H1 (cell line): ENCODE results near the gene TTBK2. TPM values are rescaled to one million over a fixed set of nuclear protein-coding genes. Genes with fewer than 3 reads are reported as not detected.

Experiments used
- CTCF ChIA-PET: fragments of 300-600 bp; sonication (Branson Sonifier 250); formaldehyde crosslinking; loops from one replicate; lab custom pipeline; 2021; ENCODE audit not compliant: partially characterized antibody; lab: Charles Lee
- POLR2A ChIA-PET: fragments of 300-600 bp; sonication (Branson Sonifier 250); formaldehyde crosslinking; loops from one replicate; lab custom pipeline; 2021; ENCODE audit warnings: inconsistent platforms; ENCODE audit not compliant: partially characterized antibody; lab: Charles Lee
- DNase-seq, 2 experiments: peaks; one replicate each; pipeline versions ENCODE4 v3.0.0 to v3.0.0-alpha.2; 2010 to 2022; ENCODE audit warnings: low spot score in 2 of 2, low read depth in 1 of 2, mixed read lengths in 1 of 2
- FAIRE-seq: peaks from 2 replicates; lab custom pipeline; 2011; peaks lifted over from hg19 to GRCh38; lab: Jason Lieb, UNC
- H2AFZ ChIP-seq: 2 replicates; pipeline ENCODE4 v1.8.1; 2012; ENCODE audit warnings: low read length, inconsistent platforms
- H2AK5ac ChIP-seq: 2 replicates; pipeline ENCODE4 v1.6.1; 2013; ENCODE audit warnings: low read depth, low read length
- H2BK120ac ChIP-seq: replicated peaks from 2 replicates; pipeline ENCODE3; 2013; ENCODE audit warnings: low read depth, low read length, inconsistent platforms
- H2BK12ac ChIP-seq: 2 replicates; pipeline ENCODE4 v1.6.1; 2013; ENCODE audit warnings: low read depth, low read length
- H2BK15ac ChIP-seq: 2 replicates; pipeline ENCODE4 v1.6.1; 2013; ENCODE audit warnings: low read length
- H2BK20ac ChIP-seq: 2 replicates; pipeline ENCODE4 v1.6.1; 2013; ENCODE audit warnings: low read length
- H2BK5ac ChIP-seq: 2 replicates; pipeline ENCODE4 v1.6.1; 2013; ENCODE audit warnings: low read depth, low read length
- H3K14ac ChIP-seq: 2 replicates; pipeline ENCODE4 v1.6.1; 2013; ENCODE audit warnings: inconsistent platforms; ENCODE audit not compliant: insufficient read length
- H3K18ac ChIP-seq: 2 replicates; pipeline ENCODE4 v1.6.1; 2013; ENCODE audit warnings: low read length; ENCODE audit errors: extremely low read depth
- H3K23ac ChIP-seq: 2 replicates; pipeline ENCODE4 v1.6.1; 2013; ENCODE audit warnings: inconsistent platforms; ENCODE audit not compliant: insufficient read length
- H3K23me2 ChIP-seq: 2 replicates; pipeline ENCODE4 v1.6.1; 2013; ENCODE audit warnings: low read depth, low read length
- H3K27ac ChIP-seq: 2 replicates; pipeline ENCODE4 v1.6.1; 2011; ENCODE audit warnings: low read depth, low read length, inconsistent platforms
- H3K27me3 ChIP-seq, 4 experiments: replicated peaks in 1 of 4; 1 replicate in 1 of 4; 2 replicates in 3 of 4; pipeline versions ENCODE4 v1.6.1 to v1.8.1; 2011 to 2013; ENCODE audit warnings: low read length in 3 of 4, mild to moderate bottlenecking in 3 of 4, inconsistent platforms in 2 of 4, mixed read lengths in 2 of 4, moderate library complexity in 1 of 4; ENCODE audit not compliant: control insufficient read depth in 3 of 4, insufficient read depth in 3 of 4; ENCODE audit errors: extremely low read depth in 1 of 4
- H3K36me3 ChIP-seq, 4 experiments: 2 replicates each; pipeline versions ENCODE4 v1.6.1 to v1.8.1; 2011 to 2013; ENCODE audit warnings: mild to moderate bottlenecking in 4 of 4, low read length in 3 of 4, moderate library complexity in 2 of 4, control low read depth in 1 of 4, inconsistent platforms in 1 of 4; ENCODE audit not compliant: insufficient read depth in 4 of 4, control insufficient read depth in 2 of 4
- H3K4ac ChIP-seq: replicated peaks from 2 replicates; pipeline ENCODE3; 2013; ENCODE audit warnings: low read length, low read depth, mixed read lengths, inconsistent platforms; ENCODE audit not compliant: insufficient read length
- H3K4me1 ChIP-seq, 4 experiments: replicated peaks in 1 of 4; 1 replicate in 1 of 4; 2 replicates in 3 of 4; pipeline versions ENCODE4 v1.6.1 to v1.8.1; 2011 to 2013; ENCODE audit warnings: low read length in 3 of 4, inconsistent platforms in 2 of 4, mixed read lengths in 1 of 4; ENCODE audit not compliant: insufficient read depth in 4 of 4, control insufficient read depth in 3 of 4
- H3K4me2 ChIP-seq, 2 experiments: 2 replicates each; pipeline versions ENCODE4 v1.6.1 to v1.8.1; 2011 to 2013; ENCODE audit warnings: low read depth in 2 of 2, low read length in 2 of 2, control low read depth in 1 of 2, inconsistent platforms in 1 of 2, mild to moderate bottlenecking in 1 of 2; ENCODE audit not compliant: insufficient read depth in 1 of 2
- H3K4me3 ChIP-seq, 4 experiments: fragments of 200-600, 300-600 bp in 1 of 4; sonication (generic), shearing (Covaris generic), sonication (Bioruptor Twin) in 1 of 4; 2 replicates each; pipeline versions ENCODE4 v1.5.1 to v1.8.1; 2011 to 2016; ENCODE audit warnings: low read length in 4 of 4, low read depth in 3 of 4, control low read depth in 2 of 4, inconsistent platforms in 2 of 4, mild to moderate bottlenecking in 2 of 4, mixed read lengths in 1 of 4, moderate library complexity in 1 of 4; ENCODE audit not compliant: insufficient read depth in 2 of 4; ENCODE audit errors: extremely low read depth in 1 of 4
- H3K56ac ChIP-seq: replicated peaks from 2 replicates; pipeline ENCODE3; 2013; ENCODE audit warnings: low read depth, mild to moderate bottlenecking, mixed read lengths, low read length, inconsistent platforms; ENCODE audit not compliant: insufficient read length
- H3K79me1 ChIP-seq: 2 replicates; pipeline ENCODE4 v1.6.1; 2013; ENCODE audit warnings: low read depth, low read length, control low read depth
- H3K79me2 ChIP-seq, 2 experiments: 2 replicates each; pipeline versions ENCODE4 v1.6.1 to v1.8.1; 2012 to 2013; ENCODE audit warnings: low read length in 2 of 2, mild to moderate bottlenecking in 2 of 2, inconsistent platforms in 1 of 2; ENCODE audit not compliant: insufficient read depth in 2 of 2, control insufficient read depth in 1 of 2
- H3K9ac ChIP-seq, 4 experiments: replicated peaks in 1 of 4; 1 replicate in 1 of 4; 2 replicates in 3 of 4; pipeline versions ENCODE4 v1.6.1 to v1.8.1; 2011 to 2013; ENCODE audit warnings: low read depth in 3 of 4, low read length in 3 of 4, control low read depth in 2 of 4, mild to moderate bottlenecking in 2 of 4, moderate library complexity in 2 of 4, inconsistent platforms in 1 of 4; ENCODE audit errors: extremely low read depth in 1 of 4
- H3K9me3 ChIP-seq, 2 experiments: 2 replicates each; pipeline versions ENCODE4 v1.6.1 to v1.8.1; 2012 to 2013; ENCODE audit warnings: mild to moderate bottlenecking in 2 of 2, moderate library complexity in 2 of 2, control low read depth in 1 of 2, inconsistent platforms in 1 of 2, low read depth in 1 of 2, low read length in 1 of 2, mixed read lengths in 1 of 2; ENCODE audit not compliant: insufficient read depth in 2 of 2
- H4K20me1 ChIP-seq, 2 experiments: replicated peaks in 1 of 2; 2 replicates each; pipeline versions ENCODE3 to v1.8.1; 2011 to 2013; ENCODE audit warnings: inconsistent platforms in 2 of 2, low read length in 2 of 2, mild to moderate bottlenecking in 1 of 2; ENCODE audit not compliant: insufficient read depth in 2 of 2, control insufficient read depth in 1 of 2
- H4K5ac ChIP-seq: 2 replicates; pipeline ENCODE4 v1.6.1; 2013; ENCODE audit warnings: low read length, low read depth, mixed read lengths, inconsistent platforms; ENCODE audit not compliant: insufficient read length
- H4K8ac ChIP-seq: 2 replicates; pipeline ENCODE4 v1.8.0; 2013; ENCODE audit warnings: mild to moderate bottlenecking, moderate library complexity, low read length, inconsistent platforms; ENCODE audit not compliant: insufficient read depth; ENCODE audit errors: extremely low read depth
- H4K91ac ChIP-seq: replicated peaks from 2 replicates; pipeline ENCODE3; 2013; ENCODE audit warnings: low read length, mixed read lengths, inconsistent platforms; ENCODE audit not compliant: insufficient read length
- CHD1 ChIP-seq: IDR thresholded peaks from 2 replicates; pipeline ENCODE4 v1.6.1; 2012; ENCODE audit warnings: low read depth, low read length, improper control_type of control experiment
- CHD2 ChIP-seq: IDR thresholded peaks from 2 replicates; pipeline ENCODE4 v1.6.1; 2012; ENCODE audit warnings: low read length, improper control_type of control experiment
- CREB1 ChIP-seq: IDR thresholded peaks from 2 replicates; pipeline ENCODE4 v1.6.1; 2012; ENCODE audit warnings: inconsistent platforms
- GABPA ChIP-seq: IDR thresholded peaks from 2 replicates; pipeline ENCODE4 v1.6.1; 2011; ENCODE audit warnings: mild to moderate bottlenecking, low read length, moderate library complexity, borderline replicate concordance; ENCODE audit not compliant: insufficient read depth
- GTF2F1 ChIP-seq: IDR thresholded peaks from 2 replicates; pipeline ENCODE4 v1.6.1; 2012; ENCODE audit warnings: low read depth, low read length, improper control_type of control experiment, borderline replicate concordance
- MAX ChIP-seq: IDR thresholded peaks from 2 replicates; pipeline ENCODE4 v1.6.1; 2012; ENCODE audit warnings: inconsistent platforms
- POLR2A ChIP-seq, 2 experiments: IDR thresholded peaks; 1 replicate in 1 of 2; 2 replicates in 1 of 2; pipeline ENCODE4 v1.6.1; 2011; ENCODE audit warnings: low read depth in 2 of 2, low read length in 2 of 2, mild to moderate bottlenecking in 2 of 2; ENCODE audit errors: control extremely low read depth in 1 of 2
- POLR2AphosphoS5 ChIP-seq: IDR thresholded peaks from 2 replicates; pipeline ENCODE4 v1.6.1; 2011; ENCODE audit warnings: low read depth, low read length
- POU5F1 ChIP-seq: IDR thresholded peaks from 2 replicates; pipeline ENCODE4 v1.6.1; 2011; ENCODE audit warnings: low read depth, mild to moderate bottlenecking, low read length, moderate library complexity
- RAD21 ChIP-seq, 2 experiments: IDR thresholded peaks in 1 of 2; conservative IDR thresholded peaks in 1 of 2; 2 replicates each; pipeline ENCODE4 v1.6.1; 2011; ENCODE audit warnings: low read depth in 2 of 2, low read length in 2 of 2, improper control_type of control experiment in 1 of 2, inconsistent platforms in 1 of 2, mild to moderate bottlenecking in 1 of 2, moderate library complexity in 1 of 2
- RFX5 ChIP-seq: IDR thresholded peaks from 2 replicates; pipeline ENCODE4 v1.6.1; 2011; ENCODE audit warnings: low read depth, low read length, improper control_type of control experiment, borderline replicate concordance
- RXRA ChIP-seq: IDR thresholded peaks from 2 replicates; pipeline ENCODE4 v1.6.1; 2011; ENCODE audit warnings: low read depth, mild to moderate bottlenecking, low read length, moderate library complexity; ENCODE audit not compliant: insufficient read depth
- SAP30 ChIP-seq: fragments of 300-600 bp; sonication (generic); IDR thresholded peaks from 2 replicates; pipeline ENCODE4 v1.7.1; 2012; ENCODE audit warnings: low read length, moderate library complexity, mild to moderate bottlenecking, inconsistent platforms; ENCODE audit not compliant: insufficient read depth, insufficient replicate concordance
- TAF7 ChIP-seq: optimal IDR thresholded peaks from 2 replicates; pipeline ENCODE3; 2011; ENCODE audit warnings: low read depth, mild to moderate bottlenecking, inconsistent platforms, low read length, moderate library complexity, borderline replicate concordance
- TBP ChIP-seq: IDR thresholded peaks from 2 replicates; pipeline ENCODE4 v1.6.1; 2011; ENCODE audit warnings: low read depth, low read length, improper control_type of control experiment
- TCF12 ChIP-seq: IDR thresholded peaks from 2 replicates; pipeline ENCODE4 v1.6.1; 2011; ENCODE audit warnings: low read depth, mild to moderate bottlenecking, low read length
- WGBS, 2 experiments: shearing (Covaris generic) in 1 of 2; methylation state at CpG; one replicate each; pipeline versions ENCODE4 v1.1.6 to v1.1.7; 2013 to 2015; ENCODE audit warnings: low lambda C conversion rate in 2 of 2, mixed read lengths in 2 of 2, inconsistent platforms in 1 of 2, low coverage in 1 of 2, missing lambda C conversion rate in 1 of 2; ENCODE audit not compliant: insufficient replicate concordance in 2 of 2, insufficient coverage in 1 of 2, insufficient read length in 1 of 2; ENCODE audit errors: extremely low coverage in 1 of 2, missing lambda C conversion rate in 1 of 2; 5-methylcytosine and 5-hydroxymethylcytosine counted together
- polyA plus RNA-seq, 7 experiments: library from polyadenylated mRNA; depleted of rRNA in 3 of 7; stranded (reverse) in 5 of 7; unstranded in 2 of 7; fragments of >200 nt in 5 of 7; fragments of 200-250 nt in 2 of 7; gene quantifications; 1 replicate in 5 of 7; 2 replicates in 1 of 7; 4 replicates in 1 of 7; pipeline versions ENCODE4 v1.2.1 to v1.2.3, GENCODE V29; 2011 to 2013; ENCODE audit warnings: missing spikeins in 2 of 7, mixed read lengths in 2 of 7
- total RNA-seq: library from RNA; stranded (reverse); fragmentation: NEBNext Ultra II Directional; extraction: Animal tissue kit (Norgen Biotek cat#: 25700); gene quantifications from 2 replicates; pipeline ENCODE4 v1.2.1, GENCODE V29; 2021

Gene TTBK2
- total and polyA plus RNA-seq, 2 of the 8 experiments (the other 6 are each of a cell fraction or from before 2014, with no cell fraction given) = 2.7 to 18.2 TPM

DNA sequence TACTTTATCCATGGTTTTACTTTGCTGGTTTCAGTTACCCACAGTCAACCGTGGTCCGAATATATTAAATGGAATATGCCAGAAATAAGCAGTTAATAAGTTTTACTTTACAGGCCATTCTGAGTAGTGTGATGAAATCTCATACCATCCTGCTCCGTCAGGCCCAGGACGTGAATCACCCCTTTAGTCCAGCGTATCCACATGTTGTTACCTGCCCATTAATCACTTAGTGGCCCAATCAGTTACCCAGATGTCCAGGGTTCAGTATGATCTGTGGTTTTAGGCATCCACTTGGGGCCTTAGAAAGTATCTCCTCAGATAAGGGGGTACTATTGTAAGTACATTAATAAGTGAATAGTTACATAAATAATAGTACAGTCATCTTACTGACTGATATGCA lies 88.0 kb downstream of the TTBK2 start:
- no peaks in the 10 kb centered on the region for H3K79me2 ChIP-seq
- POLR2A ChIA-PET = no interaction called here
- H3K23ac ChIP-seq = no peak overlapping the region
- H3K4ac ChIP-seq = no peak overlapping the region
- H3K56ac ChIP-seq = no peak overlapping the region
- no peak overlapping the region for H3K14ac ChIP-seq
- no peak overlapping the region for H3K4me2 ChIP-seq
- H2BK20ac ChIP-seq = no peak overlapping the region
- no peaks in the 10 kb centered on the region for H3K36me3 ChIP-seq
- no peak for FAIRE-seq
- no peak overlapping the region for H3K4me3 ChIP-seq
- no peaks in the 10 kb centered on the region for H3K9me3 ChIP-seq
- H3K23me2 ChIP-seq = no peaks in the 10 kb centered on the region
- H3K18ac ChIP-seq = no peak overlapping the region
- no peak overlapping the region for H2AFZ ChIP-seq
- no peaks in the 10 kb centered on the region for H3K79me1 ChIP-seq
- H4K20me1 ChIP-seq = no peaks in the 10 kb centered on the region
- no peak overlapping the region for H4K91ac ChIP-seq
- WGBS, 2 experiments = 95% methylated on average over 5 of the region's 5 CpGs; no CpG with 5 or more reads in 1 of the 2 experiments
- no peak overlapping the region for H3K27ac ChIP-seq
- no peak overlapping the region for H3K9ac ChIP-seq
- H2BK12ac ChIP-seq = no peak overlapping the region
- no peak overlapping the region for H2AK5ac ChIP-seq
- H2BK15ac ChIP-seq = no peak overlapping the region
- no peak overlapping the region for H2BK120ac ChIP-seq
- CTCF ChIA-PET = no interaction called here
- H4K5ac ChIP-seq = no peak overlapping the region
- no peak for DNase-seq
- no peak overlapping the region for H4K8ac ChIP-seq
- H2BK5ac ChIP-seq = no peak overlapping the region
- H3K27me3 ChIP-seq = no peaks in the 10 kb centered on the region
- no peaks in the 10 kb centered on the region for H3K4me1 ChIP-seq
- TF ChIP-seq TAF7 = no peak
- TF ChIP-seq TCF12 = no peak
- TF ChIP-seq CHD1 = no peak
- TF ChIP-seq RXRA = no peak
- no peak for TF ChIP-seq RAD21 (IDR thresholded peaks at IDR 0.05 in 1 of 2, conservative IDR thresholded peaks at IDR 0.05 in 1 of 2; ENCODE audit: low read depth in 2 of 2, low read length in 2 of 2)
- TF ChIP-seq MAX = no peak
- no peak for TF ChIP-seq POLR2A (IDR thresholded peaks at IDR 0.05; ENCODE audit: control extremely low read depth in 1 of 2, low read depth in 2 of 2, low read length in 2 of 2)
- TF ChIP-seq TBP = no peak
- TF ChIP-seq POU5F1 = no peak
- no peak for TF ChIP-seq POLR2AphosphoS5
- TF ChIP-seq CREB1 = no peak
- TF ChIP-seq GTF2F1 = no peak
- no peak for TF ChIP-seq RFX5
- no peak for TF ChIP-seq GABPA
- no peak for TF ChIP-seq SAP30
- no peak for TF ChIP-seq CHD2
